ENCODE data around the gene JPH2. TPM values are rescaled to one million over a fixed set of nuclear protein-coding genes. Genes with fewer than 3 reads are reported as not detected.
A peak's percentile ranks its signal among the peaks of the same experiment; 100 is the strongest.
"Not testable (repeated sequence)": the region's sequence is repeated elsewhere in the genome, so short reads cannot be mapped to it uniquely, and the experiment has no call there.

Gene JPH2
- total RNA-seq, 1 experiment from 2014 or later, result 9.9 TPM

- Histone ChIP-seq H3K9me3 (no peaks in the 10 kb centered on the region), H3K36me3 (peaks cover 90% of the 10 kb centered on the region), H3K27me3 (no peaks in the 10 kb centered on the region), H3K4me3 (no peak overlapping the region)
- no peak for DNase-seq
Observed at GRCh38 chr20:44200371-44200770, 13.4 kb upstream of the JPH2 start.

GRCh38 chr20:44199877-44200276 lies 12.9 kb upstream of the JPH2 start:
- H3K36me3 ChIP-seq, result peaks cover 85% of the 10 kb centered on the region
- no peaks in the 10 kb centered on the region for H3K27me3 ChIP-seq
- no peak for DNase-seq
- no peaks in the 10 kb centered on the region for H3K9me3 ChIP-seq
- H3K4me3 ChIP-seq, result no peak overlapping the region

- Histone ChIP-seq H3K36me3 (peaks cover 79% of the 10 kb centered on the region), H3K4me3 (no peak overlapping the region), H3K27me3 (no peaks in the 10 kb centered on the region), H3K9me3 (no peaks in the 10 kb centered on the region)
- no peak for DNase-seq
Observed at GRCh38 chr20:44198872-44199271, 11.9 kb upstream of the JPH2 start.

GRCh38 chr20:44196271-44196670 lies 9.3 kb upstream of the JPH2 start:
- Histone ChIP-seq H3K36me3 (peaks cover 55% of the 10 kb centered on the region), H3K27me3 (no peaks in the 10 kb centered on the region), H3K4me3 (no peak overlapping the region), H3K9me3 (no peaks in the 10 kb centered on the region)
- DNase-seq, result no peak

GRCh38 chr20:44195605-44196004 lies 8.6 kb upstream of the JPH2 start:
- Histone ChIP-seq H3K36me3 (peaks cover 49% of the 10 kb centered on the region), H3K9me3 (no peaks in the 10 kb centered on the region), H3K4me3 (no peak overlapping the region), H3K27me3 (no peaks in the 10 kb centered on the region)
- DNase-seq, result no peak

- no peak for DNase-seq
- no peaks in the 10 kb centered on the region for H3K27me3 ChIP-seq
- H3K9me3 ChIP-seq, result no peaks in the 10 kb centered on the region
- H3K4me3 ChIP-seq, result no peak overlapping the region
- H3K36me3 ChIP-seq, result peaks cover 31% of the 10 kb centered on the region
Observed at GRCh38 chr20:44193801-44194200, 6.8 kb upstream of the JPH2 start.

- not testable (repeated sequence) for H3K4me3 ChIP-seq, DNase-seq
Observed at GRCh38 chr20:44191640-44192039, 4.7 kb upstream of the JPH2 start.

GRCh38 chr20:44190197-44190852 lies 3.3 kb upstream of the JPH2 start:
- peak; percentile 35 for DNase-seq
- not testable (repeated sequence) for H3K27me3 ChIP-seq, H3K4me3 ChIP-seq, H3K9me3 ChIP-seq, H3K36me3 ChIP-seq

More at GRCh38 chr20:44191640-44192039, 4.7 kb upstream of the JPH2 start:
- H3K27me3 ChIP-seq, H3K9me3 ChIP-seq: not testable (repeated sequence)
- peaks cover 11% of the 10 kb centered on the region for H3K36me3 ChIP-seq

GRCh38 chr20:44188752-44189151 lies 1.8 kb upstream of the JPH2 start:
- Histone ChIP-seq H3K36me3 (no peaks in the 10 kb centered on the region), H3K27me3 (no peaks in the 10 kb centered on the region), H3K4me3 (no peak overlapping the region), H3K9me3 (no peaks in the 10 kb centered on the region)
- no peak for DNase-seq

- no peaks in the 10 kb centered on the region for H3K36me3 ChIP-seq
- DNase-seq, result peak; percentile 72
Observed at GRCh38 chr20:44187772-44188709, 1.1 kb upstream of the JPH2 start.

GRCh38 chr20:44186674-44187053 lies 324 bp downstream of the JPH2 start:
- Histone ChIP-seq H3K4me3 (peak overlapping the region; percentile 55), H3K27me3 (no peaks in the 10 kb centered on the region), H3K9me3 (no peaks in the 10 kb centered on the region), H3K36me3 (no peaks in the 10 kb centered on the region)
- peak; percentile 31 for DNase-seq

More at GRCh38 chr20:44187772-44188709, 1.1 kb upstream of the JPH2 start:
- Histone ChIP-seq H3K27me3 (no peaks in the 10 kb centered on the region), H3K9me3 (no peaks in the 10 kb centered on the region), H3K4me3 (peak overlapping the region; percentile 55)

- Histone ChIP-seq H3K4me3 (peak overlapping the region; percentile 55), H3K27me3 (no peaks in the 10 kb centered on the region), H3K36me3 (no peaks in the 10 kb centered on the region), H3K9me3 (no peaks in the 10 kb centered on the region)
- DNase-seq, result no peak
Observed at GRCh38 chr20:44186201-44186600, 787 bp downstream of the JPH2 start.

GRCh38 chr20:44185574-44185973 lies 1.4 kb downstream of the JPH2 start:
- no peaks in the 10 kb centered on the region for H3K27me3 ChIP-seq
- DNase-seq, result no peak
- H3K9me3 ChIP-seq, result no peaks in the 10 kb centered on the region
- H3K4me3 ChIP-seq, result no peak overlapping the region
- H3K36me3 ChIP-seq, result no peaks in the 10 kb centered on the region

- no peak for DNase-seq
- Histone ChIP-seq H3K27me3 (no peaks in the 10 kb centered on the region), H3K9me3 (no peaks in the 10 kb centered on the region), H3K4me3 (no peak overlapping the region), H3K36me3 (no peaks in the 10 kb centered on the region)
Observed at GRCh38 chr20:44183282-44183681, 3.7 kb downstream of the JPH2 start.

- Histone ChIP-seq H3K9me3 (no peaks in the 10 kb centered on the region), H3K27me3 (no peaks in the 10 kb centered on the region), H3K36me3 (no peaks in the 10 kb centered on the region), H3K4me3 (no peak overlapping the region)
- DNase-seq, result no peak
Observed at GRCh38 chr20:44182863-44183262, 4.1 kb downstream of the JPH2 start.

GRCh38 chr20:44182135-44182765 lies 4.7 kb downstream of the JPH2 start:
- no peaks in the 10 kb centered on the region for H3K36me3 ChIP-seq
- no peak for DNase-seq
- H3K9me3 ChIP-seq, result no peaks in the 10 kb centered on the region
- H3K27me3 ChIP-seq, result no peaks in the 10 kb centered on the region
- no peak overlapping the region for H3K4me3 ChIP-seq

GRCh38 chr20:44181611-44182010 lies 5.4 kb downstream of the JPH2 start:
- DNase-seq, result no peak

More at GRCh38 chr20:44181611-44182010, 5.4 kb downstream of the JPH2 start:
- Histone ChIP-seq H3K27me3 (no peaks in the 10 kb centered on the region), H3K4me3 (no peak overlapping the region), H3K36me3 (no peaks in the 10 kb centered on the region), H3K9me3 (no peaks in the 10 kb centered on the region)

Measured in MG63 (cell line).